Measurements from ENCODE around the gene PRDM16.

GRCh38 chr1:3430820-3431219 is 361.8 kb downstream of the PRDM16 start:
- no peak for TF ChIP-seq CTCF (IDR thresholded peaks at IDR 0.05; ENCODE audit: low read length)
- no peak for TF ChIP-seq EZH2 (IDR thresholded peaks at IDR 0.05; ENCODE audit: borderline replicate concordance, low read length)

Data from OCI-LY1 (cell line).